HepG2 (cell line): ENCODE data around the gene ZNF764. TPM values are rescaled to one million over a fixed set of nuclear protein-coding genes. Genes with fewer than 3 reads are reported as not detected.

ENCODE experiments used
- ARNT ChIP-seq: fragments of 450-650 bp; IDR thresholded peaks from 2 replicates; pipeline ENCODE4 v1.6.1; 2017
- DPF2 ChIP-seq: sonication (generic); formaldehyde crosslinking; IDR thresholded peaks from 2 replicates; pipeline ENCODE4 v1.4.0; 2020; ENCODE audit warnings: mild to moderate bottlenecking, low read depth, missing genetic modification reagents, borderline replicate concordance
- GMEB1 ChIP-seq: sonication (generic); formaldehyde crosslinking; IDR thresholded peaks from 2 replicates; pipeline ENCODE4 v1.5.1; 2020; ENCODE audit warnings: missing genetic modification reagents, mild to moderate bottlenecking, borderline replicate concordance
- HDAC2 ChIP-seq: sonication (generic); formaldehyde crosslinking; IDR thresholded peaks from 2 replicates; pipeline ENCODE4 v1.4.0; 2020; ENCODE audit warnings: missing genetic modification reagents
- HOXA7 ChIP-seq: sonication (generic); formaldehyde crosslinking; IDR thresholded peaks from 2 replicates; pipeline ENCODE4 v1.8.1; 2022; ENCODE audit warnings: mild to moderate bottlenecking, missing genetic modification reagents, moderate library complexity
- IRF9 ChIP-seq: sonication (generic); formaldehyde crosslinking; IDR thresholded peaks from 2 replicates; pipeline ENCODE4 v1.8.0; 2022; ENCODE audit warnings: missing genetic modification reagents, mild to moderate bottlenecking, borderline replicate concordance
- KAT7 ChIP-seq: IDR thresholded peaks from 2 replicates; pipeline ENCODE4 v1.6.1; 2018; ENCODE audit warnings: borderline replicate concordance, missing compliant biosample characterization
- NR1H2 ChIP-seq: sonication (generic); formaldehyde crosslinking; IDR thresholded peaks from 2 replicates; pipeline ENCODE4 v1.8.1; 2022; ENCODE audit warnings: low read depth, missing genetic modification reagents, borderline replicate concordance
- SNAPC4 ChIP-seq: sonication (generic); formaldehyde crosslinking; IDR thresholded peaks from 2 replicates; pipeline ENCODE4 v1.4.0; 2020; ENCODE audit warnings: mild to moderate bottlenecking, missing genetic modification reagents
- TFDP2 ChIP-seq: sonication (generic); formaldehyde crosslinking; IDR thresholded peaks from 2 replicates; pipeline ENCODE4 v1.4.0; 2020; ENCODE audit warnings: missing genetic modification reagents
- ZC3H13 ChIP-seq: sonication (generic); formaldehyde crosslinking; IDR thresholded peaks from 2 replicates; pipeline ENCODE4 v1.8.1; 2023; ENCODE audit warnings: mild to moderate bottlenecking, missing genetic modification reagents, moderate library complexity
- ZFP82 ChIP-seq: sonication (generic); formaldehyde crosslinking; IDR thresholded peaks from 2 replicates; pipeline ENCODE4 v1.5.1; 2020; ENCODE audit warnings: mild to moderate bottlenecking, missing genetic modification reagents, borderline replicate concordance
- ZNF567 ChIP-seq: sonication (generic); formaldehyde crosslinking; IDR thresholded peaks from 2 replicates; pipeline ENCODE4 v1.8.1; 2023; ENCODE audit warnings: mild to moderate bottlenecking, missing genetic modification reagents, borderline replicate concordance
- ZNF614 ChIP-seq: IDR thresholded peaks from 2 replicates; pipeline ENCODE4 v1.6.1; 2018; ENCODE audit warnings: missing biosample characterization, missing genetic modification reagents, inconsistent platforms, borderline replicate concordance
- ZNF770 ChIP-seq: sonication (generic); formaldehyde crosslinking; IDR thresholded peaks from 2 replicates; pipeline ENCODE4 v1.5.0; 2020; ENCODE audit warnings: mild to moderate bottlenecking, missing genetic modification reagents
- ZNF776 ChIP-seq: sonication (generic); formaldehyde crosslinking; IDR thresholded peaks from 2 replicates; pipeline ENCODE4 v1.4.0; 2020; ENCODE audit warnings: mild to moderate bottlenecking, missing genetic modification reagents
- polyA plus RNA-seq, 8 experiments: library from polyadenylated mRNA; depleted of rRNA in 3 of 8; stranded (reverse) in 7 of 8; unstranded in 1 of 8; fragments of >200 nt; fragmentation: Illumina TruSeq in 4 of 8; extraction: Trizol in 4 of 8; gene quantifications; 2 replicates each; pipeline versions ENCODE4 v1.2.1 to v1.2.3, GENCODE V29; 2011 to 2016; ENCODE audit warnings: low read depth in 4 of 8, missing spikeins in 1 of 8, mixed read lengths in 1 of 8; ENCODE audit not compliant: insufficient read depth in 1 of 8
- total RNA-seq, 5 experiments: library from RNA; depleted of rRNA; stranded (reverse); fragments of >200 nt; fragmentation: Illumina TruSeq; extraction: Trizol; gene quantifications; 2 replicates each; pipeline ENCODE4 v1.2.3, GENCODE V29; 2016; ENCODE audit warnings: low read depth in 1 of 5

ZNF764 gene
- total and polyA plus RNA-seq, 2 of the 13 experiments (the other 11 are each of a cell fraction or from before 2014, with no cell fraction given) = 4.1 to 9.1 TPM

GRCh38 chr16:30557957-30558788, at the start of gene ZNF764 (continued):
- TF ChIP-seq SNAPC4 (CRISPR knock-in tag) = peak; percentile 70; the same call in 1 of the 2 replicates
- no peak for TF ChIP-seq ZNF567 (CRISPR knock-in tag)
- peak; percentile 99 for TF ChIP-seq GMEB1 (CRISPR knock-in tag)
- TF ChIP-seq ARNT = no peak
- TF ChIP-seq ZNF614 (CRISPR knock-in tag) = no peak; the same call in 1 of the 2 replicates
- TF ChIP-seq HDAC2 (CRISPR knock-in tag) = peak; percentile 29; the same call in 1 of the 2 replicates
- TF ChIP-seq ZC3H13 (CRISPR knock-in tag) = peak; percentile 81; the same call in 1 of the 2 replicates
- no peak; the same call in 1 of the 2 replicates for TF ChIP-seq NR1H2 (CRISPR knock-in tag)
- peak; percentile 84 for TF ChIP-seq ZNF770
- no peak; the same call in 1 of the 2 replicates for TF ChIP-seq KAT7
- peak; percentile 87 for TF ChIP-seq TFDP2
- TF ChIP-seq DPF2 = no peak
- TF ChIP-seq ZNF776 (CRISPR knock-in tag) = peak; percentile 96
- TF ChIP-seq HOXA7 (CRISPR knock-in tag) = no peak
- TF ChIP-seq IRF9 (CRISPR knock-in tag) = peak; percentile 65; the same call in 1 of the 2 replicates
- peak; percentile 70; the same call in 1 of the 2 replicates for TF ChIP-seq ZFP82 (CRISPR knock-in tag)
